GM18861 (cell line): Measurements from ENCODE around the gene MTUS2.

Source experiments
- ATAC-seq: cut with Tn5 transposase; IDR thresholded peaks from one replicate; pipeline ENCODE4 v1.9.1; 2021; ENCODE audit not compliant: unreplicated experiment

The MTUS2 gene

GRCh38 chr13:29436721-29437280 is 616.7 kb downstream of the MTUS2 start:
- no peak for ATAC-seq

DNA sequence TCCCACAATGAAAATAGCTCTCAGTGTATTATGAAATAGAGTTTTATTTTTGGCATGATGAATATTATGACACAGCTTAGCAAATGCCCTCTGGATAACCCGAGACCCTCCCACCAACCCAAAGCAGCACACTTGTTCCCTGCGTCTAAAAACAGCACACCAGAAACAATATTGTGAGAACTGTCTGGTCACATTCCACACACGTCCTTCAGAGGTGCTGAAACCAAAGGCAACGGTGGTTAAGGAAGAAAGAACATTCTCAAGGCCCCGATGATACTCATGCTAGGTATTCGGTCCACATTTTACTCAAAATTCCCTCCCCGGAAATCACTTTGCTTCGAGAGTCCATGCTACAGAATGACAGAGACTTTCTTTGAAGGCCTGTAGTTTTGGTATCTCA is 618.6 kb downstream of the MTUS2 start:
- no peak for ATAC-seq

GRCh38 chr13:29439601-29440388 is 619.7 kb downstream of the MTUS2 start:
- ATAC-seq, result no peak

- ATAC-seq, result no peak
Measured at GRCh38 chr13:29441306-29441705, 621.2 kb downstream of the MTUS2 start.

DNA sequence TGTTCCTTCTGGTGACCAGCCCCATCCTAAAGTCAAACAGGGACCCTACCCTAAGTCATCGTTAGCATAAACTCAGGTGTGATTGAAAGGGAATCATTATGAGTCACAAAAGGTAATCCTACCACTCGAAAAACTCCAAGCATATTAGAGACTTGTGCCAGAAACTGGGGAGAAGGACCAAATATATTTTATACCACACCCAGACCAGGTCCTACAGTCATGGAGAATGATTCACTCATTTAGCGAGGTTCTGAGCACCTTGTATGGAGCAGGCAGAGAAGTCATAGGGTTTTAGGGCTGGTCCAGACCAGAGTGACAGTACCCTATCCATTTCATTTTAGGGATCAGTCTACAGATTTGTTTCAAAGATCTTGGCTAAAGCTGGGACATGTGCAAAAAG is 625.9 kb downstream of the MTUS2 start:
- ATAC-seq, result no peak

- ATAC-seq, result no peak
Measured at GRCh38 chr13:29448174-29448573, 628.0 kb downstream of the MTUS2 start.

DNA sequence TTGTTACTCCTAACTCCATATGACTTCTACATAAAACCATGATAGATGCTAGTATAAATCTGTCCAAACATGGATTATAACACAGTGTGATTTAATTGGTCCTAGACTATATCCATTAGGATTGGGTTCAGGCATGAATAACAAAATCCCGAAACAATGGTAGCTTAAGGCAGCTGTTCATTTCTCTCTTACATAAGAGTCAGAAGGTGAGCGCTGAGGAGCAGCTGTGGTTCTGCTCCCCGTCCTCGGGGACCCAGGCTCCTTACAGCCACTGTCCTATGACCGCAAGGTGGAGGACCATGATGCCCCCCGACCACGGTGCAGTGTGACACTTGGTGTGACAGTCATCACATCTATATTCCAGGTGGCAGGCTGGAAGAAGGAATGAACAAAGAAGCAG is 629.6 kb downstream of the MTUS2 start:
- ATAC-seq, result no peak

DNA sequence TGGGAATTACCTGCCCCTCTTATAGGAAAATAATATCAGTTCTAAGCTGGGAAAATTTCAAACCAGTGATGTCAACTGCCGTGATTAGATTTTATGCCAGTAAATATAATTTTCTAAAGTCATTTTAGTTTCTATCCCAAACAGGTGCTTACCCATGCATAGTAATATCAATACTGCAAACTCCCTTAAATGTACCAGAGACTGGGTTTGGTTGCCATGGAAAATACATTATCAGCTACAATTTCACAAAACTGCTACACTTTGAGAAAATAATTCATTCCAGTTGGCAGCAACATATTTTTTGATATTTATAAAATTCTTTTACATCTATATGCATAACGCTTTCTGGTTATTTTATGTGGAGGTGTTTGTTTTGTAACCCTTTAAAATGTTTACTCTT is 631.8 kb downstream of the MTUS2 start:
- ATAC-seq, result no peak

GRCh38 chr13:29452773-29453616 is 632.9 kb downstream of the MTUS2 start:
- ATAC-seq, result no peak

DNA sequence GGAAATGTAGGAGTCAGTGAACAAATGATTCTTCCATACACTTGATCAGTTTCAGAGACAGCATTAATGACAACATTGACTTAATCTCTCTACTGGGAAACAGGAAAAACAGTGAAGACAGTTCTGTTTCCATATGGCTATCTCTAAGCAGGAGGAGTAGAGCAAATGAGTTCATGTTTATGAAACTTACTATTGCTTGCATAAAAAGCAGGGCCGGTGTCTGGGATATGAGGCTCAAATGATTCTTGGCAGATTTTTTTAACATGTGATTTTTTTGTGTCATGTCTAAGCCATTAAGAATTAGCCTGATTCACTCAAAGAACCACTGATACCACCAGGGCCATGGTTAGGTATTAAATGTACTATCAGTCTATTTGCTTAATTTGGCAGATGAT is 633.5 kb downstream of the MTUS2 start:
- no peak for ATAC-seq

GRCh38 chr13:29454931-29455481 is 634.9 kb downstream of the MTUS2 start:
- ATAC-seq, result no peak

DNA sequence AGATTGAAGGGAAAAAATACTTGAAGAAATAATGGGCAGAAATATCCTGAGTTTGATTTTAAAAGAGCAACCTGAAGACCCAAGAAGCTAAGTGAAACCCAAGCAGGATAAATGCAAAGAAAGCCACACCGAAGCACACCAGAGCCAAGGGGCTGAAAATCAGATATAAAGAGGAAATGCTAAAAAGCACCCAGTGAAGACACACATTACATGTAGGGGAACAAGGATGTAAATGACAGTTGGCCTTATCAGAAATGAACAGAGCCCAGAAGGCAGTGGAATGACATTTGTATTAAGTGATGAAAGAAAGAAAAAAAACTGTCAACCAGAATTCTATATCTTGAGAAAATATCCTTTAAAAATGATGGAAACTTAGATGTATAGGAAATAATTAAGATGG is 636.3 kb downstream of the MTUS2 start:
- ATAC-seq, result no peak

DNA sequence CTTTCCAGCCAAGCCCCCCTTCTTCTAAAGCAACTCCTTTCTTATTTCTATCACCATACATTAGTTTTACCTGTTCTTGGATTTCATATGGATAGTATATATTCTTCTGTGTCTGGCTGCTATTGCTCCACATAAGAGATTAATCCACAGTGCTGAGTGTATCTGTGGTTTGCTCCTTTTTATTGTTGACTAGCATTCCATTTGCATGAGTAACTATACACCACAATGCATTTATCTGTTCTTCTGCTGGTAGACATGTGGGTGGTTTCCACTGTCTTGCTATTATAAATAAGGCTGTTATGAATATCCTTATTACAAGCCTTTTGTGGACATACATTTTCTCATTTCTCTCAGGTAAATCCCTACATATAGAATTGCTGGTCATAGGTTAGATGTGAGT is 637.2 kb downstream of the MTUS2 start:
- no peak for ATAC-seq

GRCh38 chr13:29458419-29458818 is 638.3 kb downstream of the MTUS2 start:
- ATAC-seq, result no peak

DNA sequence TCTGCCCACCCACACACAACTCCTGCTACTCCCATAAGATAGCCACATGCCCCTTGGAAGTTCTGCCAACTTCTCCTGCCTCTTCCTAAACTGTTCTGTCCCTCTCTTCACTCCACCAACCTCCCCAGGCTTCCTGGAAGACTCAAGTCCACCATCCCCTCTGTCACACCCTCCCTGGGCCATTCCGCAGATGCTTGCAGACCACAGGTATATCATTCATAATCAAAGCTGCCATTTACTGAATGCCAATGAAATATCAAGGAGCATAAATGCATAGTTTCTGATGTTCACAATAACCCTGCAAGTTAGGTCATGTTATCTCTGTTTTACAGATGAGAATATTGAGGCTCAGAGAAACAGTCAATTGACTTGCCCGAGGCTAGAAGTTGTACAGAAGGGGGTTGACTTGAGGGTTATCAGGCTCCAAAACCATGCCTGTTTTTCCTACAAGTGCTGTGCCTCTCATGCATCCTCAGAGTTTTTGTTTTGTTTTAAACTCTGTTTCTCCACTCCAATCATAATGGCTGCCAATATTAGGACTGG is 639.7 kb downstream of the MTUS2 start:
- no peak for ATAC-seq

DNA sequence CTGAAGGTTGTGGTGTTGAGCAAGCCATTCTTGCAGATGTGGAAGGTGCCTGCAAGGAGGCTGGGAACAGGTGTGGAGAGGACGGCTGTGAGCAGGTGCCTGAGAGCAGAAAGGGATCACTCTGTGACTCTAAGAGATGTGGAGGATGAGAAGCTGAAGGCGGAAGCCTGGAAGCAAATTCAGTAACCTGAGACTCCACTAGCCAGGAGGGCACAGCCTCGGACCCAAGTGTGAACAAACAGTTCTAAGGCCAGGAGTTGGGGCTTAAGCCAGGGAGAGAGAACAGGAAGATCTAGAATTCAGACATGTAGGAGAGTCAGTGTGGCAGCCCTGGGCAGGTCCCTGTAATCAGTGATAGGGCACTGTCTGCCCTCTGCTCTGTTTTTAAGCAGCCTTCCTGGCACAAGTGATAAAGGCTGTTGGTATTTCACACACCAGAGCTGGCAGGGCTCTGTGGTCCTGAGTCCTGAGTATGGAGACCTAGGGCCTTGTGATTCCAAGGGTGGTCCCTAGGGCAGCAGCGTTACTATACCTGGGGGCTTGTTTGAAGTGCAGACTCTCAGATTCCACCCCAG is 644.1 kb downstream of the MTUS2 start:
- ATAC-seq, result no peak

DNA sequence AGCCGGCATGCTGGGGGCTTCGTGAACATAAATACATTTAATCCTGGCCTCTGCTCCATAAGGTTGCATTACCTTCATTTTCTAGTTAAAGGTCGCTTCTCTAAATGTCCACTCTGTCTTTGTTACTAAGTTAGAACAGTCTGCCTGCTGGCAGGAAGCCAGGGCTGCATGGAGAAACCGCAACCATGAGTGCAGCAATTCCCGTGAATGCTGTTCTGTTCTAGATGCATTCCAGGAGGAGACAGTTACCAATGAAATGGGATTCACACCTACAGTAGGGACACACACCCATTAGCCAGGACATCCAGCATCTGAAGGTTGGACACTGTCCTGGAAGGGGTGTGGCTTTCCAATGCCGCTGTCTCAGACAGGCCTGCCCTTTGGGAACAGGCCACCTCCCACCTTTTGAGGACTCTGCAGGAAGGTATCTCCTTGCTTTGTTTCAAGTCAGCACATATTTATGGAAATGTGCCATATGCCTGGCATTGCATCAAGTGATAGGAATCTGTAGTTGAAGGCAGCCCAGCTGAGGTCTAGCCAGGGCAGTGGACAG is 645.7 kb downstream of the MTUS2 start:
- no peak for ATAC-seq

DNA sequence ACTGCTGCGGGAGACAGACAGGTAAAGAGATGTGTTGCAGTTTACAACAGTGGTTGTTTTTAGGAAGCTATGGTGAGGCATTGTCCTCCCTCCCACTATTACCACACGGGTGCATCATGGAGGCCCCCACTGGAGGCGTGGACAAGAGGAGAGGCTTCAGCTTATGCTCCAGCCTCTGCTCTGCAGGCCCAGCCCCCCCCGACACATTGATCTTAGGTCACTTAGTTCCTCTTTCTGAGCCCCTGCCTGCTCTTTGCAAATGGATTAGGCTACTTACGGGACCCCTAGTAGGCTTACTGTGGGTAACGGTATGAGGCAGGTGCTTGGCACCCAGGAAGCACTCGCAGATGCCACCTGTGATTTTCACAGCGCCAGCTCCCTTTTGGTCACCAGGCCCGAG is 651.4 kb downstream of the MTUS2 start:
- ATAC-seq, result no peak

DNA sequence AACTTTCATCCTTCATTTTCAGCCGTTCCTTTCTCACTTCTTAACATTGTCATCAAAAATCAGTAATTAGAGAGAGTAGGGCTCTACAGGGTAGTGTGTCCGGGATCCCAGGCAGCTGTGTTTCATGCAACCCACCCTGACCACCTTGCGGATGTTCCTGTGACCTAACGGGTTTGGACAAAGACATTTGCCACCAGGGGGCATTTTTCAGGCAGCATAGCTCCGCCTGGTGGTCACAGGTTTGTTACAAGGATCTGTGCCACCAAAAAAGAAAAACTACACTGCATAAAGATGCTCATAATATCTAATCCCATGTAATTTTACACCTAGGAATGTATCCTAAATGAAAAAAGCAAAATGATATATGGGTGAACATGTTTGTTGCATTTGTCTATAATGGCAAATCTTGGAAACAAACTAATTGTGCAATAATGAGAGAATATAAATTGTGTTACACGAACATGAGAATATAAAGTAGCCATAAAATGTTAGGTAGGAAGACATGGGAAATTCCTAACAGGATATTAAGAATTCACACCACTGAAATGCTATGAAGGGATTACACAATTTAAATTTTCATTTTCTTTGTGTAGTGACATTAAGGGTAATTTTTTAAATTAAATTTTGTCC is 652.3 kb downstream of the MTUS2 start:
- ATAC-seq, result no peak

GRCh38 chr13:29473166-29473565 is 653.0 kb downstream of the MTUS2 start:
- no peak for ATAC-seq
